HFF-Myc (cell line): ENCODE data around the gene NSUN6.

Experiments
- DNase-seq: peaks from one replicate; pipeline ENCODE4 v3.0.0-alpha.2; 2011; ENCODE audit warnings: low read depth; ENCODE audit errors: extremely low read depth
- H3K4me3 ChIP-seq: replicated peaks from 2 replicates; pipeline ENCODE4 v1.5.1; 2011; ENCODE audit warnings: low read depth, mild to moderate bottlenecking, control low read depth, low read length
- TF ChIP-seq, protein P1 (sequence below): IDR thresholded peaks from 2 replicates; pipeline ENCODE4 v1.5.1; 2012; ENCODE audit warnings: mild to moderate bottlenecking, low read depth, low read length, control low read depth; ENCODE audit errors: missing control alignments

Gene NSUN6

GRCh38 chr10:18659819-18660535 lies 8.6 kb upstream of the NSUN6 start:
- TF ChIP-seq, protein P1, sequence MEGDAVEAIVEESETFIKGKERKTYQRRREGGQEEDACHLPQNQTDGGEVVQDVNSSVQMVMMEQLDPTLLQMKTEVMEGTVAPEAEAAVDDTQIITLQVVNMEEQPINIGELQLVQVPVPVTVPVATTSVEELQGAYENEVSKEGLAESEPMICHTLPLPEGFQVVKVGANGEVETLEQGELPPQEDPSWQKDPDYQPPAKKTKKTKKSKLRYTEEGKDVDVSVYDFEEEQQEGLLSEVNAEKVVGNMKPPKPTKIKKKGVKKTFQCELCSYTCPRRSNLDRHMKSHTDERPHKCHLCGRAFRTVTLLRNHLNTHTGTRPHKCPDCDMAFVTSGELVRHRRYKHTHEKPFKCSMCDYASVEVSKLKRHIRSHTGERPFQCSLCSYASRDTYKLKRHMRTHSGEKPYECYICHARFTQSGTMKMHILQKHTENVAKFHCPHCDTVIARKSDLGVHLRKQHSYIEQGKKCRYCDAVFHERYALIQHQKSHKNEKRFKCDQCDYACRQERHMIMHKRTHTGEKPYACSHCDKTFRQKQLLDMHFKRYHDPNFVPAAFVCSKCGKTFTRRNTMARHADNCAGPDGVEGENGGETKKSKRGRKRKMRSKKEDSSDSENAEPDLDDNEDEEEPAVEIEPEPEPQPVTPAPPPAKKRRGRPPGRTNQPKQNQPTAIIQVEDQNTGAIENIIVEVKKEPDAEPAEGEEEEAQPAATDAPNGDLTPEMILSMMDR = no peak
- DNase-seq = no peak
- peak overlapping the region; percentile 94 for H3K4me3 ChIP-seq

GRCh38 chr10:18659125-18659818 lies 7.9 kb upstream of the NSUN6 start, which contains the start of gene ARL5B:
TSS of gene ARL5B (plus strand) at chr10:18659431. CDS start at chr10:18659638, 207 bp downstream.
- peak; percentile 86 for DNase-seq
- H3K4me3 ChIP-seq = peak within 1 kb of the TSS; percentile 94
- TF ChIP-seq, protein P1 = no peak

DNA sequence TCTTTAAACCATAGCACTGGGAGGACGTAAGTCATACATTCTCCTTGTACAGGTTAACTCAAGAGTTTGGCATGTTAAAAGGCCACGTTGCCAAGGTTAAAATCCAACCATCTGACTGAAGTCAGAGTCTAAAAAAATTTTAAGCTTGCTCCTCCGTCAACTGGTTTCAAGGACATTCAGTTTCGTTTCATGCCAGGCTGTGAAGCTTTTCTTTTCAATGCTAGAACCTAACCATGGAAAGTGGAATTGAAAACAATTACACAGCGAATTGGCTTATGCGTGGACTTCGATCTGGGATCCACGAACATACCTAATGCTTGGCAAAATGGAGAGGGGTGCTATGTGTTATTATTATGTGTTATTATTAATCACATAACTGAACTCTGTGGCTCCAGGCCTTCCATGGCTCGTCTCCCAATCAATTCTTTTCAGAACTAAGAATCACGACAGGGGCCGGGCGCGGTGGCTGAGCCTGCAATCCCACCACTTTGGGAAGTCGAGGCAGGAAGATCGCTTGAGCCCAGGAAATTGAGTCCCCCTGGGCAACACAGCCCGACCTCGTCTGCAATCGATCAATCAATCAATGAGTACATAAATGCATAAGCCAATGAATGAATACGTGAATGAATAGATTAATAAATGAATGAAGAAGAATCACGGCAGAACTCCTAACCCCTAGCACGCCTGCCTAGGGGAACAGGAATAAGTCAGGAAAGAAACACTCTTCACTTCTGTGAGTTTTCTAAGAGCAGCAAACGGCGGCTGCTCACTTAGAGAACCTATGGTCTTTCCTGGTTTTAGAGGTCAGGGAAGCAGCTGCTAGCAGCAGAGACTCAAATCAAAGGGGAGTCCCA lies 7.1 kb upstream of the NSUN6 start:
- H3K4me3 ChIP-seq = peak overlapping the region; percentile 94
- no peak for DNase-seq
- TF ChIP-seq, protein P1 = no peak

DNA sequence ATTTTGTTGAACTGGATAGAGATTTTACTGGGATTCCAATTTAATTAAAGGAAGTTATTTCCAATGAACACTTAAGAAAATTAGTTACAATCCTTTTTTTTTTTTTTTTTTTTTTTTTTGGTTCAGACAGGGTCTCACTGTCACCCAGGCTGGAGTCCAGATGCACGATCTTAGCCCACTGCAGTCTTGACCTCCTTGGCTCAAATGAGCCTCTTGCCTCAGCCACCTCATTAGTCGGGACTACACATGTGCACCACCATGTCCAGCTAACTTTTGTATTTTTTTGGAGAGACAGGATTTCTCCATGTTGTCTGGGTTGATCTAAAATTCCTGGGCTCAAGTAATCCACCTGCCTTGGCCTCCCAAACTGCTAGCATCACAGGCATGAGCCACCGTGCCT lies 5.3 kb upstream of the NSUN6 start:
- no peak overlapping the region for H3K4me3 ChIP-seq
- no peak for DNase-seq
- TF ChIP-seq, protein P1 = no peak

DNA sequence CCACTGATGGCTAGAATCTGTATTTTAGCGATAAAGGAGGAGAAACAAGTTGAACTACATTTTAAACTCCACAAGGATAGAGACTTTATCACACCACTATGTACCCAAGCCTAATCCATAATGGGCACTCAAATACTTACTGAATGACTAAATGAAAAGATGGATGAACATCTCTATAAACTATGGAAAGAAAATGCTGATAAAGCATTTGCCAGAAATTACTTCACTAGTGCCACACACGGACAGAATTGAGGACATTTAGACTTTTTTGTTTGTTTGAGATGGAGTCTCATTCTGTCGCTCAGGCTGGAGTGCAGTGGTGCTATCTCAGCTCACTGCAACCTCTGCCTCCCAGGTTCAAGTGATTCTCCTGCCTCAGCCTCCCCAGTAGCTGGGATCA lies 1.7 kb upstream of the NSUN6 start:
- TF ChIP-seq, protein P1 = no peak
- no peak for DNase-seq
- H3K4me3 ChIP-seq = no peak overlapping the region

- DNase-seq = no peak
- peak overlapping the region; percentile 53 for H3K4me3 ChIP-seq
- TF ChIP-seq, protein P1 = no peak
Measured at GRCh38 chr10:18650404-18650997, 886 bp downstream of the NSUN6 start.
